Ovary (tissue), 9 donors: ENCODE measurements around the gene TMEM198. TPM values are rescaled to one million over a fixed set of nuclear protein-coding genes. Genes with fewer than 3 reads are reported as not detected.

ENCODE experiments used
- DNase-seq, 5 donors: peaks; one replicate each; pipeline ENCODE4 v3.0.0-alpha.2; 2019 to 2020
- H3K27ac ChIP-seq, 2 donors: fragments of 200-600 bp; one replicate each; pipeline versions ENCODE4 v1.5.1 to v1.8.0; 2019 to 2022
- H3K27me3 ChIP-seq: fragments of 200-600 bp; one replicate; pipeline ENCODE4 v1.8.0; 2022
- H3K36me3 ChIP-seq: fragments of 200-600 bp; sonication (generic); one replicate; pipeline ENCODE4 v1.5.1; 2019
- H3K4me1 ChIP-seq: one replicate; pipeline ENCODE4 v1.8.1; 2013; ENCODE audit warnings: mild to moderate bottlenecking, moderate library complexity; ENCODE audit not compliant: insufficient read depth
- H3K4me3 ChIP-seq: fragments of 200-600 bp; sonication (generic); one replicate; pipeline ENCODE4 v1.5.1; 2017
- H3K9me3 ChIP-seq, 2 donors: fragments of 200-600 bp in 1 of 2; sonication (generic) in 1 of 2; one replicate each; pipeline versions ENCODE4 v1.5.1 to v1.8.1; 2013 to 2019; ENCODE audit warnings: mild to moderate bottlenecking in 1 of 2, moderate library complexity in 1 of 2
- EP300 ChIP-seq: sonication (generic); formaldehyde crosslinking; IDR thresholded peaks from one replicate; pipeline ENCODE4 v1.6.1; 2017; ENCODE audit warnings: antibody characterized with exemption
- POLR2A ChIP-seq: fragments of 450-650 bp; IDR thresholded peaks from one replicate; pipeline ENCODE4 v1.6.1; 2017; ENCODE audit warnings: antibody characterized with exemption, mild to moderate bottlenecking, moderate library complexity
- WGBS, 3 donors: extraction: QIAGEN DNeasy Blood & Tissue Kit in 1 of 3; methylation state at CpG; one replicate each; pipeline versions ENCODE4 v1.1.5 to v1.1.7; 2013 to 2017; 5-methylcytosine and 5-hydroxymethylcytosine counted together
- intact Hi-C, 4 donors: fragments of 100-400 bp; cut with DNase I; formaldehyde crosslinking; loops; one replicate each; pipeline versions ENCODE4 v1.11.0 to v1.15.1; 2022 to 2023
- polyA plus RNA-seq, 2 donors: library from polyadenylated mRNA; stranded (reverse); fragments of 200-250 nt in 1 of 2; fragments of 350-450 nt in 1 of 2; fragmentation: Illumina TruSeq in 1 of 2; extraction: RNeasy Lipid Tissue Mini Kit (QIAGEN cat#74804) in 1 of 2; gene quantifications; one replicate each; pipeline ENCODE4 v1.2.3, GENCODE V29; 2013 to 2014
- total RNA-seq, 7 donors: library from RNA; depleted of rRNA in 2 of 7; stranded (reverse); fragments of >200 nt in 2 of 7; fragmentation: NEBNext Ultra II Directional in 3 of 7; extraction: Animal tissue kit (Norgen Biotek cat#: 25700) in 3 of 7; gene quantifications; one replicate each; pipeline versions ENCODE4 v1.1.0 to v1.2.4, GENCODE V29; 2016 to 2023
- TF ChIP-seq, protein P1 (sequence below), 3 donors: fragments of 450-650 bp in 2 of 3; fragments of 200-600 bp in 1 of 3; IDR thresholded peaks; one replicate each; pipeline versions ENCODE4 v1.5.1 to v1.8.0; 2016 to 2022; ENCODE audit warnings: antibody characterized with exemption in 3 of 3, mild to moderate bottlenecking in 1 of 3
- donor health status: DM: no; HTN: no; CAD: no; lungs with moderate emphysema.
- donor health status: DM: no; HTN: no; CAD: no.
- donor health status: Bipolar disorder and iron deficiency.
- donor health status: DM: yes; HTN: yes; CAD: no.
- donor health status: DM: no; HTN: no; CAD: no.
- donor health status: DM: yes; HTN: yes; CAD: no.

TMEM198 gene
- total and polyA plus RNA-seq, 9 donors = 0.62 to 22.7 (median 10.4) TPM

DNA sequence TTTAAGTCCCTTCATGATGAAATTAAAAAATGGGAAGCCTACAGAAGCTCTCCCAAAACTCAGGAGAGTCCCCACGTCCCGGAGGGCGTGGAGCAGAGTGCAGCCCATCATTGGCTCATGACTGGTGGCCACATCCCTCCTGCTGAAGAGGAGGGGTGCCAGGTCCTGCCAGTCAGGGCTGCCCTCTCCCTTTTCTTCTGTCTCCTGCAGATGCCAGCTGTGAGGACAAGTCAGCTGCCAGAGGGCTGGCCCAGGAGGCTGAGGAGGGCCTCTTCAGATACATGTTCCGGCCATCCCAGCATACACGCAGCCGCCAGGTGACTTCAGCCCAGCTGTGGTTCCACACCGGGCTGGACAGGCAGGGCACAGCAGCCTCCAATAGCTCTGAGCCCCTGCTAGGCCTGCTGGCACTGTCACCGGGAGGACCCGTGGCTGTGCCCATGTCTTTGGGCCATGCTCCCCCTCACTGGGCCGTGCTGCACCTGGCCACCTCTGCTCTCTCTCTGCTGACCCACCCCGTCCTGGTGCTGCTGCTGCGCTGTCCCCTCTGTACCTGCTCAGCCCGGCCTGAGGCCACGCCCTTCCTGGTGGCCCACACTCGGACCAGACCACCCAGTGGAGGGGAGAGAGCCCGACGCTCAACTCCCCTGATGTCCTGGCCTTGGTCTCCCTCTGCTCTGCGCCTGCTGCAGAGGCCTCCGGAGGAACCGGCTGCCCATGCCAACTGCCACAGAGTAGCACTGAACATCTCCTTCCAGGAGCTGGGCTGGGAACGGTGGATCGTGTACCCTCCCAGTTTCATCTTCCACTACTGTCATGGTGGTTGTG, 30.9 kb downstream of the TMEM198 start:
- peak overlapping the region in 1 of 2 donors; percentile 29 for H3K27ac ChIP-seq
- no peaks in the 10 kb centered on the region for H3K9me3 ChIP-seq
- TF ChIP-seq, protein P1, sequence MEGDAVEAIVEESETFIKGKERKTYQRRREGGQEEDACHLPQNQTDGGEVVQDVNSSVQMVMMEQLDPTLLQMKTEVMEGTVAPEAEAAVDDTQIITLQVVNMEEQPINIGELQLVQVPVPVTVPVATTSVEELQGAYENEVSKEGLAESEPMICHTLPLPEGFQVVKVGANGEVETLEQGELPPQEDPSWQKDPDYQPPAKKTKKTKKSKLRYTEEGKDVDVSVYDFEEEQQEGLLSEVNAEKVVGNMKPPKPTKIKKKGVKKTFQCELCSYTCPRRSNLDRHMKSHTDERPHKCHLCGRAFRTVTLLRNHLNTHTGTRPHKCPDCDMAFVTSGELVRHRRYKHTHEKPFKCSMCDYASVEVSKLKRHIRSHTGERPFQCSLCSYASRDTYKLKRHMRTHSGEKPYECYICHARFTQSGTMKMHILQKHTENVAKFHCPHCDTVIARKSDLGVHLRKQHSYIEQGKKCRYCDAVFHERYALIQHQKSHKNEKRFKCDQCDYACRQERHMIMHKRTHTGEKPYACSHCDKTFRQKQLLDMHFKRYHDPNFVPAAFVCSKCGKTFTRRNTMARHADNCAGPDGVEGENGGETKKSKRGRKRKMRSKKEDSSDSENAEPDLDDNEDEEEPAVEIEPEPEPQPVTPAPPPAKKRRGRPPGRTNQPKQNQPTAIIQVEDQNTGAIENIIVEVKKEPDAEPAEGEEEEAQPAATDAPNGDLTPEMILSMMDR (IDR thresholded peaks at IDR 0.05) = no peak
- no peak for TF ChIP-seq POLR2A
- TF ChIP-seq EP300 = no peak
- peaks cover 9% of the 10 kb centered on the region for H3K4me1 ChIP-seq
- DNase-seq = no peak
- H3K4me3 ChIP-seq = no peak overlapping the region
- intact Hi-C loops = loop anchor here in 2 of 4 donors (5.0 kb wide), 3 partner anchors 33 to 68 kb away; partner anchors contain the start of gene SLC4A3 (in 1 of the 2)
- H3K36me3 ChIP-seq = no peaks in the 10 kb centered on the region
- WGBS, 3 donors = 84 to 90% (median 85%) methylated on average over 22 of the region's 22 CpGs
- no peaks in the 10 kb centered on the region for H3K27me3 ChIP-seq

DNA sequence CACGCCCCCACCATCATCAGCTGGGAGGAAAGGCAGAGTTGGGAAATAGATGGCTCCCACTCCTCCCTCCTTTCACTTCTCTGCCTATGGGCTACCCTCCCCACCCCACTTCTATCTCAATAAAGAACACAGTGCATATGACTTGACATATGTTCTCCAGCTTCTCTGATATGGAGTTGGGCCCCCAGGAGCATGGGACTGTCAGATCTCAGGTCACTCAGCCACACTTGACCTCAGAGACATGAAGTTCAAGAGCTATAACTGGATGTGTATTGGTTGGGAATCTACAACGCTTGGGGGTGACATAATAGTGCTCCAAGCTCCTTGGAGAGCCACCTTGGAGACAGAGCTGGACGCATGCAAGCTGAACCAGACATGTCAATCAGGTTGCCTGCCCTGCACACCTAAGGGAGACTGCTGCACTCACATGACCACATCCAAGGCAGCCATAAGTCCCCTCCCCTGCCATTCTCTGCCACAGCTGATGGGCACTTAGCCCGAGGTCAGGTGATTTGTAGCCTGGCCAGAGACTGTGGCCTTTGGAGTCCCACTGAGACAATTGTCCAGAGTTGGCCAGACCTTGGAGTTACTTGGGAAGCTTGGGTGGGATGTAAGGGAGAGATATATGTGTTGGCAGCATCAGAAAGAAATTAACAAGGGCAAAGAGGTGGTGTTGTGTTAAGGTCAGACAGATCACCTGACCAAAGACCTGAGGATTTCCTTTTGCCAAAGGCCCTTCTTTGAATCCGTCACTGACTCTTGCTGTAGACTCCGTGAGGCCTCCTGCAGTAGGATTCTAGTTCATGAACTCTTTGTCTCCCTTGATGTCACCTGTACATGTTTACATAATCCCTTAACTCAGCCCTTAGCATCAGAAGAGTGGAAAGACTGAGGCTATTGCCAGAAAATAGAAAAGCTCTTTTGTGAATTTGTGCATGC, 32.0 kb downstream of the TMEM198 start:
- TF ChIP-seq, protein P1 (IDR thresholded peaks at IDR 0.05) = no peak
- no peak for TF ChIP-seq EP300

DNA sequence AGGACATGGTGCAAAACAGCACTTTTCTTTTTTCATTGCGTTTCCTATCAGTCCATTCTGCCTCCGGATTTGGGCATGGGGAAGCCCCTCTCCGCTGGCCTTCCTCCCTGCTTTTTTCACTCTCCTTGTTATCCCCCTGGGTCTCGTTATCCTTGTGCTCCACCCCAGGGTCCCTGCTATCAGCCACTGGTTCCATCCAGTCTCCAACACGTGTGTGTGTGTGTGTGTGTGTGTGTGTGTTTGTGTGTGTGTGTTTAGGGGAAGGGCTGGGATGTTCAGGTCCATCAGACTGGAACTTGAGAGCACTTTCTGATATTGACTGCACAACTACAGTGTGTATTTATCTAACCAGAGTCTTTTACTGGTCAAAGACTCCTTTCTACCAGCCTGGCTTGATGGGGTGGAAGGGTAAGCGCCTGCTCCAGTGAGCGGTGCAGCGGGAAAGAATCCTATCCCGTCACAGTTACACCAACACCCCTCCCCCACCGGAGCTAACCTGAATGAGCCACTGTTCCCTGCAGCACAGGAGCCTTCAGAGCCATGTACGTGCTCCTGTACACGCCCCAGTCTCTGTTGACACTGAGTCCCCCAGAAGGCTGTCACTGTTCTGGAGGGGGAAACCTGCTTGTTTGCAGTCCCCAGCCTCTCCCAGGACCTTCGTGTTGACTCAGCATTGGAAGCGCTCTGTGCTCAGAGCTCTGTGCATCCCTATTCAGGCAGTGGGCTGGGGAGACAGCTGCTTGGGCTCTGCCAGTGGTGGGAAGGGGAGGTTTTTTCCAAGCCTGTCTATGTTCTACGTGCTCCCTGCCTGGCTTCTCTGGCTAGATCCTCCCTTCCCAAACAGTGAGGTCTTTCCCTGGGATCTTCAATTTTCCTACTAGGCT, 32.9 kb downstream of the TMEM198 start:
- TF ChIP-seq EP300 (no peak), POLR2A (no peak)
- TF ChIP-seq, protein P1 (IDR thresholded peaks at IDR 0.05) = no peak
- intact Hi-C loops = no loop called here
- Histone ChIP-seq H3K27ac (peak overlapping the region; percentile 31 to 54), H3K4me1 (peaks cover 9% of the 10 kb centered on the region), H3K9me3 (no peaks in the 10 kb centered on the region), H3K4me3 (no peak overlapping the region), H3K36me3 (no peaks in the 10 kb centered on the region), H3K27me3 (no peaks in the 10 kb centered on the region)
- peak; percentile 70 to 75 (median 71) for DNase-seq
- 13 to 28% (median 13%) methylated on average over 15 of the region's 15 CpGs for WGBS, 3 donors

More for the DNA sequence above, 32.0 kb downstream of the TMEM198 start:
- intact Hi-C loops = no loop called here
- H3K27me3 ChIP-seq = no peaks in the 10 kb centered on the region
- DNase-seq = peak in 1 of 5 donors; percentile 11
- H3K4me1 ChIP-seq = peaks cover 9% of the 10 kb centered on the region
- H3K36me3 ChIP-seq = no peaks in the 10 kb centered on the region
- H3K9me3 ChIP-seq = no peaks in the 10 kb centered on the region
- 91 to 92% (median 91%) methylated on average over 6 of the region's 6 CpGs for WGBS, 3 donors
- no peak overlapping the region for H3K4me3 ChIP-seq
- peak overlapping the region; percentile 14 to 54 for H3K27ac ChIP-seq
